Stimulated activated CD4-positive, alpha-beta T cell treated with anti-CD3 and anti-CD28 coated beads, Interleukin-15, amount 100 ng/mL, for 1 hour (primary cell): ENCODE measurements around the gene LRRC26.
"Not testable (repeated sequence)": the region's sequence is repeated elsewhere in the genome, so short reads cannot be mapped to it uniquely, and the experiment has no call there.

ENCODE experiments used
- DNase-seq, 2 donors: peaks; one replicate each; pipeline ENCODE4 v3.0.0-alpha.2; 2020; ENCODE audit warnings: low read depth in 1 of 2, low spot score in 1 of 2

The LRRC26 gene

DNA sequence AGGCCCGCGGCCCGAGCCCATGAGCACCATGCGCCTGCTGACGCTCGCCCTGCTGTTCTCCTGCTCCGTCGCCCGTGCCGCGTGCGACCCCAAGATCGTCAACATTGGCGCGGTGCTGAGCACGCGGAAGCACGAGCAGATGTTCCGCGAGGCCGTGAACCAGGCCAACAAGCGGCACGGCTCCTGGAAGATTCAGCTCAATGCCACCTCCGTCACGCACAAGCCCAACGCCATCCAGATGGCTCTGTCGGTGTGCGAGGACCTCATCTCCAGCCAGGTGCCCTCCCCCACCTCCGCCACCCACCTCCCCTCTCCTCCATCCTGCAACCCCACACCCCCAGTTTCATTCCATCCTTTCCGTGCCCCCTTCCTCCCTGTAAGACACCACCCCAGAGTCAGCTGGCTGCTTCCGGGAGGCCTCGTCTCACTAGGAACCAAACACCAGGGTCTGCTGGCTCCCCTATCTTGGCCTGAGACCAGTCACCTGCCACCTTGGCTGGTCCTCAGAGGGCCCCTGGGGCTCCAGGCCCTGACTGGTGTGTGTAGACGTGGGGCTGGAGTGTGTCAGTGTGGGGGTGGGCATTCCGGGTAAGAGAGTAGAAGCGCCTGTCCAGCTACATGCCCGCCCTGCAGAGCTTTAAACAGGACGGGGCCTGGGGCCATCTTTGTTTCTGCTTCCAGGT, 30.2 kb downstream of the LRRC26 start:
- no peak for DNase-seq

DNA sequence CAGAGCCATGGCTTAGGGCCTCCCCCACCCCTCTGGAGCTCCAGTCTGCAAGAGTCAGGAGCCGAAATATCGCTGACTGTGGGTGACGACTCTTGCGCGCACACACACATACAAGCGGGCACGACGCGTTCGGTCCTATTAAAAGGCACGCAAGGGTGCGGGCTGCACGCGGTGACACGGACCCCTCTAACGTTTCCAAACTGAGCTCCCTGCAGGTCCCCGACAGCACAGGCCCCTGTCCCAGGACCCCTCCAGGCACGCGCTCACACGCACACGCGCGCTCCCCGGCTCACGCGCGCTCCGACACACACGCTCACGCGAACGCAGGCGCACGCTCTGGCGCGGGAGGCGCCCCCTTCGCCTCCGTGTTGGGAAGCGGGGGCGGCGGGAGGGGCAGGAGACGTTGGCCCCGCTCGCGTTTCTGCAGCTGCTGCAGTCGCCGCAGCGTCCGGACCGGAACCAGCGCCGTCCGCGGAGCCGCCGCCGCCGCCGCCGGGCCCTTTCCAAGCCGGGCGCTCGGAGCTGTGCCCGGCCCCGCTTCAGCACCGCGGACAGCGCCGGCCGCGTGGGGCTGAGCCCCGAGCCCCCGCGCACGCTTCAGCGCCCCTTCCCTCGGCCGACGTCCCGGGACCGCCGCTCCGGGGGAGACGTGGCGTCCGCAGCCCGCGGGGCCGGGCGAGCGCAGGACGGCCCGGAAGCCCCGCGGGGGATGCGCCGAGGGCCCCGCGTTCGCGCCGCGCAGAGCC, 31.0 kb downstream of the LRRC26 start, which contains the start of gene GRIN1:
GRIN1 (plus strand) TSS at position 433 of the 746 bp plus-strand sequence. CDS start 333 bp downstream, outside the sequence.
- DNase-seq = peak in 1 of 2 donors; percentile 28

DNA sequence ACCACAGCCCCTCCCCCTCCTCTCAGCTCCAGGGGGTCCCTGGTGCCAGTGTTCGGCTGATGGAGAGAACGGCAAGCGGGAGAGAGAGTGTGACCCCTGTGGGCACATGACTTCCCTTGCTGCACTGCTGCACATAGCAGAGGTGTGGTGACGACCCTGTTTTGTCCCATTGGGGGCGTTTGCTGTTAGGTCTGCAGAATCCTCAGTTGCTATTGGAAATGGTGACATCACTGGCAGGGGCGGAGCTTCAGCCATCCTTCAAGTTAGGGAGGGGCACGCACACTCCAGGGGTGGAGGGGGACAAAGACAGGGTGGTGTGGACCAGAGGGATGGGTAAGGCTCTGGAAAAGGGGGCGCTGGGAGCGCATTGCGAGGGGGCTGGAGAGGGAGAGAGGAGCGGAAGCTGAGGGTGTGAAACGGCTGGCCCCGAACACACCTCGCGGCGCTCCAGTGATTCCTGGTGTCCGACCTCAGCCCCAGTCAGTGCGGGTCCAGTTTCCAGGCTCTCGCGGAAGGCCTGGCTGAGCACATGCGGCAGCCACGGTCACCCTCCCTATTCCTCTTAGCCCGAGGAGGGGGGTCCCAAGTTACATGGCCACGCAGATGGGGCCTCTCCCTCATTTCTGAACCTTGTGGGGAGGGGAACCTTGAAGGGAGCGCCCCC, 31.7 kb downstream of the LRRC26 start:
- no peak for DNase-seq

DNA sequence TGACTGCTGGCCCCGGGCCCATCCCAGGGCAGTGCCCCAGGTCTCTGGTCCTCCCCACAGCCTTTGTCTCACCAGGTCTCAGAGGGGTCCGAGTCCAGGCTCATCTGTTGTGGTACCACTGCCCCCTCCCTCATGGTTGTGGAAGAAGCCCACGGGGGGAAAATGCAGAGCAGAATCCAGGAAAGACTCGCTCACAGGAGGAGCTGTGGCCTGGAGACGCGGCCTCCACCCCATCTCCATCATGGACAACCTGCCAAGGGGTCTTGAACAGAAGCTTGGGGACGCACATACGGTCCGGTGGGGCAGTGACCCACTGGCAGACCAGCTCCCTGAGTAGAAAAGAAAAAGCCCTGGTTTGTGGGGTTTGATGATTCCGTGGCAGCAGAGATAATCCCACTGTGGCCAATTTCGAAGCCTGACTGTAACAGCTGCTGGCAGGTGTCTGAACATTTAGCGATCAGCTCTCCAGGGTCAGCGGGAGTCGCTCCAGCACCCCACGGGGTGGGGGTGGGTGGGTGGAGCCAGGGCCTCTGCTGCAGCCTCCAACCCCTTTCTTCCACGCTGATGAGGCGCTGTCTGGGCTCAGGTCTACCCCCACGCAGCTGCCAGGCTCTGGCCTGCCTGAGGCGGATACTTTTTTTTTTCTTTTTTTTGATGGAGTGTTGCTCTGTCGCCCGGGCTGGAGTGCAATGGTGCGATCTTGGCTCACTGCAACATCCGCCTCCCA, 32.8 kb downstream of the LRRC26 start:
- no peak for DNase-seq

DNA sequence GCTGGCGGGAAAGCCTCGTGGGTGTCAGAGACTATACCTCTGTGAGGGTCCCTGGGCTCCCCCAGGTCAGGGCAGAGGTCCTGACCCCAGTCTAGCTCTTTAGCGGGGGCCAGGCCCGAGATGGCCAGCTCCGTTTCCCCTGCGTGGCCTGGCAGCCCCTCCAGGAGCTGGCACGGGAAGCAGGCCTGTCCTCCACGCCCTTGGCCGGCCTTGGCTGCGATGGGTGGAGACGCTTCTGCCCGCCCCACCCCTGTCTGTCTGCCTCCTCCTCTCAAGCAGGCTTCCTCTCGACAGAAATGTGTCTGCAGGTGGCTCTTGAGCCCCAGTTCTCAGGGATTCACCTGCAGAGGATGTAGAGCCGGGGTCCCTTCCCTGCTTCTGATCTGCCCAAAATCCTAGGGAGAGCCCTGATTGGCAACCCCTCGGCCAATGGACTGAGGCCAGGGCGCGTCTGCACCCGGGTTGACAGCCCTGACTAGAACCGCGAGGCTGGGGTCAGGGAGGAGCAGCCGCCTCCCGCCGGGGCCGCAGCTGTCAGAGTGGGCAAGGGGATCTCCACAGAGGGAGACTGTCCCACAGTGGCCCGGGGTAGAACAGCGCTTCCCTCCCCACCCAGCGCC, 33.5 kb downstream of the LRRC26 start:
- no peak for DNase-seq

DNA sequence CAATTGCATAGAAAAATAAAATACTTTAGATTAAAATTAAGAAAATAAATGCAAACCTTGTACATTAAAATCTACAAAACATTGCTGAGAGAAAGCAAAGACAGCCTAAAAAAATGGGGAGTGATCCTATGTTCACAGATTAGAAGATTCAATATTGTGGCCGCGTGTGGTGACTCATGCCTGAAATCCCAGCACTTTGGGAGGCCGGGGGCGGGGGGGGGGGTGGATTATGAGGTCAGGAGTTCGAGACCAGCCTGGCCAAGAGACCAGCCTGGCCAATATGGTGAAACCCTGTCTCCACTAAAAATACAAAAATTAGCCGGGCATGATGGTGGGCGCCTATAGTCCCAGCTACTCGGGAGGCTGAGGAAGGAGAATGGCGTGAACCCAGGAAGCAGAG, 34.7 kb downstream of the LRRC26 start:
- not testable (repeated sequence) for DNase-seq

DNA sequence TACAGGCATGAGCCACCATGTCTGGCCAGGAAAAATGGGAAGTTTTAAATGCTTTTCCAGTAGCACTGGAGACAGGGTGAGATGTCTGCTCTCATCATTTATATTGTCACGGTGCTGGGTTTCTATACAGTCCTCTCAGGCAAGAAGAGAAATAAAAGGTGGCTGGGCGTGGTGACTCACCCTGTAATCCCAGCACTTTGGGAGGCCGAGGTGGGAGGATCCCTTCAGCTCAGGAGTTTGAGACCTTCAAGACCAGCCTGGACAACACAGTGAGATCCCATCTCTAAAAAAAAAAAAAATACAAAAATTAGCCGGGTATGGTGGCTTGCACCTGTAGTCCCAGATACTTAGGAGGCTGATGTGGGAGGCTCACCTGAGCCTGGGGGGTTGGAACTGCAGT, 35.7 kb downstream of the LRRC26 start:
- DNase-seq = no peak

DNA sequence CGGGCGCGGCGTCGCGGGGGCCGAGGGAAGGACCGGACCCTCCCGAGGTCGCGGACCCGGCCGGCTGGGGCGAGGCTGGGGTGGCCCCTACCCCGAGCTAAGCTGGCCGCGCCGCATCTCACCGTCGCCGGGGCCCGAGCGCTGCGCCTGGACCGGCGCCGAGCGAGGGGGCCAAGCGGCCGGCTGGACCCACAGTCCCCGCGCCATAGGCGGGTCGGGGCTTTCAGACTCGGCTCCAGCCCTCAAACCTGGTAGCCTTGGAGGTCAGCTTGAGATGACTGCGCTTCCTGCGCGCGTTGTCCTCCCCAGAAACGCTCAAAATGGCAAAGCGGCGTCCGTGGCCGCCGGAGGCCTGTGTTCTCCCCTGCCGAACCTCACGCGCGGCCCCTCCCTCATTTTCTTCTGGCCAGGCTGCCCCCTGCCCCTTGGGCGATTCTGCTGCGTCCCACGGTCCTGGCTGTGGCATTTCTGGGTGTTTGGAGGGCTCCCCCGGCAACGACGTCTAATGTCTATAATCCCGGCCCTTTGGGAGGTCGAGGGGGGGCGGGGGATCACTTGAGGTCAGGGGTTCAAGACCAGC, 39.6 kb downstream of the LRRC26 start:
- no peak for DNase-seq

DNA sequence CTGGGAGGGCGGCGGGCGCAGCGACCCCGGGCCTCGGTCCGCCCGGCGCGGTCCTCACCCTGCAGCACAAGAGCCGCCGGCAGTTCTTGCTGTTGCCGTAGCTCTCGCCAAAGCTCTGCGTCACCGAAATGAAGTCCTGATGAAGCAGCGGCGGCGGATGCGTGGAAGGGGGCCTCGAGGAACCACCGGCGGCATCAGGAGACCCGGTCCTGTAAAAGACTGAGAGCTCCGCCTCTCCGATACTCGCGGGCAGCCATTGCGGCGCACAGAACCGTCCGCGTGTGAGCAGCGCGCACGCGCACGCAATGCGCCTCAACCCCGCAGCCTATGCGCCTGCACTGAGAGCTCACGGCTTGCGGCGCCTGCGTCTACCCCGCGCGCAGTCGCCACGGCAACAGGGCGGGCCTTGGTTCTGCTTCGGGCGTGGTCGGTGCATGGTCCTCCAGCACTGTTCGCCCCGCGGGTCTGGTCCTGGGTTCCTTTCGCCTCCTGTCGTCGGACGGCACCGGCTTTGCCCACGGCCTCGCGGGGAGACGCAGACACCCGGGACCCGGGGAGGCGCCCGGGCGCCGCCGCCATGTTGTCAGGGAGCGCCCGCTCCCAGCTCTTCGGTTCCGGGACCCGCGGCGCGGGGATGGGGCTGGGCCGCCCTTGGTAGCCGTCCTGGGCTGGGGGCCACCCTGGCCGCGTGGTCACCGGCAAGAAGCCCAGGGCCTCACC, 40.2 kb downstream of the LRRC26 start:
- DNase-seq = peak; percentile 78 to 84

DNA sequence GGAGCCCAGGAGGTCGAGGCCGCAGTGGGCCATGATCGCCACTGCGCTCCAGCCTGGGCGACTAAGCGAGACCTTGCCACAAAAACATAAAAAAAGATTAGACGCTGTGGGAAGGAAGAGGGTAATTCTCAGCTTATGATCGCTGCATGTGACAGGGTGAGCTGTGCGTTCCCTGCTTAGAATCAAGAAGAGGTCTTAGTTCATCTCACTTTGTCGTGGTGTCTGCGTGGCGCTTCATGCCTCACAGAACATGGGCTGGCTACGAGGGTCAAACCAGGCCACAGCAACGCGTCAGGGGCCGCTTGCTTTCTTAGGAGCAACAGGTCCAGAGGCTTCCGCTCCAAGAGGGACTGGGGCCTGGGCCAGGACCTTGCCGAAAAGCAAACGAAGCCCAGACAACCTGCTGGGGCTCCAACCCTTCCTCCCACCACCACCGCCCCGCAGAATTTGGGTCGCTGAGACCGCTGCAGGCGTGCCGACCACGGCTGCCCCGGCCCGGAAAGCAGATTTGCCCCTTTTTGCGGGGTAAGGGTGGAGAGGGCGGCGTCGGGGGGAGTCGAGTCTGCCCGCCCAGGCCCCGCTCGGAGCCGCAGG, 40.9 kb downstream of the LRRC26 start:
- DNase-seq = no peak

DNA sequence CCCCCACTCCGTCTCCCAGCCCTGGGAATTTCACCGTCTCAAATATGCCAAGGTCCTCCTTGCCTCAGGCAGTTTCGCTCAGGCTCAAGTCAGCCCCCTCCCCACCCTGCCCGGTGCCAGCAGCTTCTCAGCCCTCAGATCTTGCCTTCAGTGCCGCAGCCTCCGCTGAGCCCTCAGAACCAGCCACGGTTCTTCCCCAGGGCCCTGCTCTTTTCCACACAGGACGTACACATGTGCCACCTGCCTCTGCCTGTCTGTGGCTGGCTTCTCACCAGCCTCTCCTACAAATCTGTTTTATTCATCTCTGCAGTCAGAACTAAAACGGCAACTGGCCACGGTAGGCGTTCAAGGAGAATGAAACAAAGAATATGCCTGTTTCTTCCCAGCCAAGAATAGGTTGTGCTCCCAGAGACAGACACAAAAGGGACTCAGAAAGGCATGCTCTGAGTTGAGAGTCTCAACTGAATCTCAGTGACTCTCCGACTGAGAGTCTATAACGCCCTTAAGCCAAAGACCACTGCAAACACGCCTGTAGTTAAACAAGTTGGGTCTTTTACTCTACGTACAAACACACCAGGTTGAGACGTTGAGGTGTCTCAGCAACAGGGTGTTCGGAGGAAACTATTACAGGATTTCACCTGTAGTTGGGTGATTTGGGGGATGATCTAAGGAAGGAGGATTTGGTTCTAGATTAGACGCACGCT, 41.5 kb downstream of the LRRC26 start:
- DNase-seq = no peak

DNA sequence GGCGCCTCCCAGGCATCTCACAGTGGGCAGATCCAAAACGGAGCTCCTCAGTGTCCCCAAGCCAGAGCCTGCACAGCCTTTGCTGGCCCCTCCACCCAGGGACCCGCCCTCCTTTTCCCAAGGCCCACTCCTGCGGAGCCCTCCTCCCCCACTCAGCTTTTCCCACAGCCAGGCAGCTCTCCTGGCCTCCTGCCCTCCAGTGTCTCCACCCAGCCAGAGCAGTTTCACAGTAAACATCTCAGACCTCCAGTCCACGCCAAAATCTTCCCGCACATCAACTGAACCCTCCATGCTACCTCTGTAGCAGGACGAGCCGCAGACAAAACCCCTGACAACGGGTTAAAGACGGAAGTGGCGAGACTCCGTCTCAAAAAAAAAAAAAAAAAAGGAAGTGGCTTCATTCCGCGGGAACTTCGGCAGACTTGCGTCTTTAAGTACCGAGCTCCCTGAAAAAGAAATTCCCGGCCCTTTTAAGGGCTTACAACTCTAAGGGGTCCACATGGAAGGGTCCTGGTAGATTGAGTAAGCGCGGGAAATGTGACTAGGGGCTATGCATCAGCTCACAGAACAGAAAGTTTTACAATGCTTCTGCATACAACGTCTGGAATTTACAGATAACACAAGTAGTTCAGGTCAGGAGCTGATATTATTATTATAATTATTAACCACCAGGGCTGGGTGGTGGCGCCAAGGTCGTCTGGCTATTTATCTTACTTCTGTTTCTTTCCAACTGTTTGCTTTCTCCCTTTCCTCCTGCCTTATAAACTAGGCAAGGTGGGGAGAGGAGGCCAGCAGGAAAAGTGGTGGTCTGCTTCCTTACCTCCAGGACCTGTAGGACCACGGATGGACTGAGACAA, 42.3 kb downstream of the LRRC26 start:
- DNase-seq = no peak

DNA sequence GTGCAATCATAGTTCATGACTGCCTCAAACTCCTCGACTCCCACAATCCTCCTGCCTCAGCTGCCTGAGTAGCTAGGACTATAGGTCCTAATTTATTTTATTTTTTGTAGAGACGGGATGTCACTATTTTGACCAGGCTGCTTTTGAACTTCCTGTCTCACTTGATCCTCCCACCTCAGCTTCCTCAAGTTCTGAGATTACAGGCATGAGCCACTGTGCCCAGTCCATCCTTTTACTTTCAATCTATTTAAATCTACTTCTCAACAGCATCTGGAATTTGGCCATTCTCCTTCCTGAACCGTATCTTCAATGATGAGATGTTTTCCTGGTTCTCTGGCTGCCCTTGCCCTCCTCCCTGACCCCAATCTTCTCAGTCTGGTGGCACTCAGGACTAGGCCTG, 43.1 kb downstream of the LRRC26 start:
- DNase-seq = no peak

DNA sequence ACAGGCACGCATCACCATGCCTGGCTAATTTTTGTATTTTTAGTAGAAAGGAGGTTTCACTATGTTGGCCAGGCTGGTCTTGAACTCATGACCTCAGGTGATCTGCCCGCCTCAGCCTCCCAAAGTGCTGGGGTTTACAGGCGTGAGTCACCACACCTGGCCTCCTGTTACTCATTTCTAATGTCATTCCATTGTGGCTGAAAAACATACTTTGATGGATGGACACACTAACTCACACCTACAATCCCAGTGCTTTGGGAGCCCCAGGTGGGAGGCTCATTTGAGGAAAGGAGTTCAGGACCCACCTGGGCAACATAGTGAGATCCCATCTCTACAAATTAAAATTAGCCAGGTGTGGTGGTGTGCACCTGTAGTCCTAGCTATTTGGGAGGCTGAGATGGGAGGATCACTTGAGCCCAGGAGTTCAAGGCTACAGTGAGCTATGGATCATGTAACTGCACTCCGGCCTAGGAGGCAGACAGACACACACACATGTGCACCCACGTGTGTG, 45.8 kb downstream of the LRRC26 start:
- not testable (repeated sequence) for DNase-seq

DNA sequence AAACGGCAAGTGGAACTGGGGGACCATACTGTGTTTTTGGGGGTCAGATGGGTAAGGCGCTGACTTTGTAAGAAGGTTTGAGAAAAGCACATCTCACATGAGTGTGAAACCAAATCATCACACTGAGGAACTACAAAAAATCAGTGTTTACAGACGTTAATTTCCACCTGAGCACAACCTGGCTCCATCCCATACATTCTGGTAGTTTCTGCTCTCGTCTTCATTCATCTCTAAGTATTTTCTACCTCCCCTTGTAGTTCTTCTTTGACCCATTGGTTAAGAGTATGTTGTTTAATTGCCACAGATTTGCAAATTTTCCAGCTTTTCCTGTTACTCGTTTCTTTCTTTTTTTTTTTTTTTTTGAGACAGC, 46.4 kb downstream of the LRRC26 start:
- DNase-seq = no peak

DNA sequence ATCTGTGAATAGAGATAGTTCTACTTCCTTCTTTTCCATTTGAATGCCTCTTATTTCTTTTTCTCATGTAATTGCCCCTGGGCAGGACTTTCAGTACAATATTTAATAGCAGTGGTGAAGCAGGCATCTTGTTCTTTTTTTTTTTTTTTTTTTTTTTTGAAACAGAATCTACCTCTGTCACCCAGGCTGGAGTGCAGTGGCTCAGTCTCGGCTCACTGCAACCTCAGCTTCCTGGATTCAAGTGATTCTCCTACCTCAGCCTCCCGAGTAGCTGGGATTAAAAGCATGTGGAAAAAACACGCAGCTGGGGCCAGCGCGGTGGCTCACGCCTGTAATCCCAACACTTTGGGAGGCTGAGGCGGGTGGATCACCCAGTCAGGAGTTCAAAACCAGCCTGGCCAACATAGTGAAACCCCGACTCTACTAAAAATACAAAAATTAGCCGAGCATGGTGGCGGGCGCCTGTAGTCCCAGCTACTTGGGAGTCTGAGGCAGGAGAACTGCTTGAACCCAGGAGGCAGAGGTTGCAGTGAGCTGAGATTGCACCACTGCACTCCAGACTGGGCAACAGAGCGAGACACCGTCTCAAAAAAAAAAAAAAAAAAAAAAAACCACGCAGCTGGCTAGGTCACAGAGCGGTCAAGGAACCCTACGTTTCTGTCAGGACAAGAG, 46.9 kb downstream of the LRRC26 start:
- not testable (repeated sequence) for DNase-seq
